ENCODE results near the gene CENATAC.

DNA sequence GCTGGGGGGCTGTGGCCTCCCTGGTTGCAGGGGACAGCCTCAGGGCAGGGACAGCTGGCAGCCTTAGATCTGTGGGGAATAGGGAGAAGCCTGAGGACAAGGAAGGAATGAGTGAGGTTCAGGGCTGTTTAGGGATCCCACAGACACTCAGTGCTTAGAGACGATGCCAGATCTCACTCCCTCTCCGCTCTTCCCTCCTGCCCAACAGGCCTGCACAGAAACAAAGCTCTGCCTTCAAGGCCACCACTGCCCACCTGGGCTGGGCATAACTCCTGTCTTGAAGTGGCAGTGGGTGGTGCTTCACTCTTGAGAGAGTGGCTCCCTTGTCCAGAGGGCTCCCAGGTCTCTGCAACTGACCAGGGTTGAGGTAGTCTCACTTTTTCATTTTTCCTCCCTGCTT, 13.1 kb upstream of the CENATAC start:
- TF ChIP-seq CTCF (IDR thresholded peaks at IDR 0.05 in 4 of 5, conservative IDR thresholded peaks at IDR 0.05 in 1 of 5) = no peak
- no peak for TF ChIP-seq POLR2A (IDR thresholded peaks at IDR 0.05)
